Measurements from ENCODE around the gene MAPRE3.
A peak's percentile ranks its signal among the peaks of the same experiment; 100 is the strongest.

Gene MAPRE3

GRCh38 chr2:26964446-26965130, 5.8 kb upstream of the MAPRE3 start:
- Mint-ChIP-seq H3K36me3 (no peaks in the 10 kb centered on the region), H3K27me3 (peaks cover 28% of the 10 kb centered on the region), H3K9me3 (no peaks in the 10 kb centered on the region), H3K27ac (no peak overlapping the region), H3K4me3 (no peak overlapping the region), H3K4me1 (peaks cover 13% of the 10 kb centered on the region)
- ATAC-seq (ENCODE audit: low read depth) (no peak), DNase-seq (ENCODE audit: low spot score in 2 of 2) (no peak)

- Mint-ChIP-seq H3K36me3 (no peaks in the 10 kb centered on the region), H3K27me3 (peaks cover 21% of the 10 kb centered on the region), H3K27ac (peak overlapping the region; percentile 81), H3K4me3 (no peak overlapping the region), H3K9me3 (no peaks in the 10 kb centered on the region), H3K4me1 (peaks cover 11% of the 10 kb centered on the region)
- no peak for DNase-seq (ENCODE audit: low spot score in 2 of 2)
- ATAC-seq (ENCODE audit: low read depth) = no peak
Measured at GRCh38 chr2:26968001-26968400, 2.4 kb upstream of the MAPRE3 start.

- peaks cover 19% of the 10 kb centered on the region for H3K27me3 Mint-ChIP-seq
- H3K27ac Mint-ChIP-seq = peak overlapping the region; percentile 81
- no peak for ATAC-seq (ENCODE audit: low read depth)
- no peaks in the 10 kb centered on the region for H3K36me3 Mint-ChIP-seq
- H3K9me3 Mint-ChIP-seq = no peaks in the 10 kb centered on the region
- H3K4me3 Mint-ChIP-seq = peak overlapping the region; percentile 60
- H3K4me1 Mint-ChIP-seq = peaks cover 11% of the 10 kb centered on the region
- DNase-seq (ENCODE audit: low spot score in 2 of 2) = no peak
Measured at GRCh38 chr2:26969077-26969844, 1.2 kb upstream of the MAPRE3 start.

DNA sequence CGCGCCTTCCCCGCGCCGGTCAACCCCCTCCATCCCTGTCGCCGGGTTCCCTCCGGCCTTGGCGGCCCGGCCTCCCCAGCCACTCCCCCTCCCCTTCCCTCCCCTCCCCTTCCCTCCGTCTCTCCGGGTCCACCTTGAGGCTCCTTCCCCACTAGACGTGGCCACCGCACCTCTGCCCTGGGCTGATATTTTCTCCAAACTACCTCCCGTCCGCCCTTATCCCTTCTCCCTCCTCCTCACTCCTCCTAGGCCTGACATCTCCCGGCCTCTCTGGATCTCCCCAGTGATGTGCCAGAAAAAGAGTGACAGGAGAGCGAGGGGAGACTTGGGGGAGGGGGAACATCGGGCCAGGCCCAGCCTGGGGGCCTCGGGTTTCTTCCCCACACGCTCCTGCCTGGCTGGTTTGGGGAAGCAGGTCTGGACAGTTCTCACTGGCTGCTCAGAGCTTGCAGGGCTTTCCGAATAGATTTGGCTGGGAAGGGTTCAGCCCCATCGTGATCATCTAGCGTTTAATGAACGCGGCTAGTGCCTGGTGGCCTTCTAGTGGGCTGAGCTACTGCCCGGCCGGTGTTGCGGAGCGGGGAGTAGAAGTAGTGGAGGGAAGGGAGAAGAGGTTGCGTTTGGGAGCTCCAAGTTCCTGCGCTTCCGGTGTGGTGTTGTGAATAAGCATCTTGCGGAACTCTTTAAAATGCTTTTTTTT, 641 bp downstream of the MAPRE3 start:
- DNase-seq (ENCODE audit: low spot score in 2 of 2) (peak in 1 of 2 donors; percentile 11), ATAC-seq (ENCODE audit: low read depth) (peak; percentile 9)
- H3K27ac Mint-ChIP-seq = peak overlapping the region; percentile 89
- no peaks in the 10 kb centered on the region for H3K9me3 Mint-ChIP-seq
- H3K4me1 Mint-ChIP-seq = peaks cover 11% of the 10 kb centered on the region
- peaks cover 16% of the 10 kb centered on the region for H3K27me3 Mint-ChIP-seq
- no peaks in the 10 kb centered on the region for H3K36me3 Mint-ChIP-seq
- H3K4me3 Mint-ChIP-seq = peak overlapping the region; percentile 94

GRCh38 chr2:26971911-26972786, 1.7 kb downstream of the MAPRE3 start:
- ATAC-seq (ENCODE audit: low read depth) = no peak
- Mint-ChIP-seq H3K9me3 (no peaks in the 10 kb centered on the region), H3K4me1 (peaks cover 11% of the 10 kb centered on the region), H3K36me3 (no peaks in the 10 kb centered on the region), H3K27me3 (peaks cover 13% of the 10 kb centered on the region), H3K27ac (no peak overlapping the region), H3K4me3 (peak overlapping the region; percentile 94)
- DNase-seq (ENCODE audit: low spot score in 2 of 2) = no peak

DNA sequence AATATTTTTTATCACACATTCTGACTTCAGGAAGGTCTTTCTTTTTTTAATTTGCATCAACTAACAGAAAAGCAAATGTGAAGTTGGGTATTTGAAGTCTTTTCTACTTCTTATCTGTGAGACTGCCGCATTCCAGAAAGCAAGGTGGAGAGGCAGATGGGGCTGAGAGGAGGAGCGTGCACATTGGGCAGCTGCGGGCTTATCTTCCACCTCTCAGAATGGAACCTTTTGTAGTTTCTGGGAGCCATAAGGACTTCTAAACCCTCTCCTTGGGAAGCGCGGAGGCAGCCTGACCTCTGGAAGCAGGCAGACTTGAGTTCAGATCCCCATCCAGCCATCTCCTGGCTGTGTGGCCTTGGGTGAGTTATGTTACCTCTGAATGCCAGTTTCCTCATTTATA, 3.9 kb downstream of the MAPRE3 start:
- Mint-ChIP-seq H3K27ac (no peak overlapping the region), H3K4me3 (no peak overlapping the region), H3K9me3 (no peaks in the 10 kb centered on the region), H3K4me1 (peaks cover 8% of the 10 kb centered on the region), H3K27me3 (peaks cover 5% of the 10 kb centered on the region), H3K36me3 (no peaks in the 10 kb centered on the region)
- ATAC-seq (ENCODE audit: low read depth) = no peak
- DNase-seq (ENCODE audit: low spot score in 2 of 2) = no peak

DNA sequence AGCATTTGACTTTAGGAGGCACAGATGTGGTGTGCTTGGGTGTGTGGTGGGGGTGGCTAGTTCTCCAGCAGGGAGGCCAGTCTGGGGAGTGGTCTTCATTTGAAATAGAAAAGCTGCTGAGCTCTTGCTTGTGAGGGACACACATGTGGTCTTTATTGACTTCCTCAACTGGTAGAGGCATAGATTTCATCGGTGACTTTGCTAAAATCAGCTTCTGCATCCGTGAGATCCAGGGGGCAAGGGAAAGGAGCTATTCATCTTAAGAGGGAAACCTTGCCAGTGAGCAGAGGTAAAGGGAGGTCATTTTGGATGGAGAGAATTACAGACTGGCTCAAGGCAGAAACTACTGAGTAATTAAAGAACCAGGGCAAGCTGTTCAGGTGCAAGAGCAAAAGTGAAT, 4.7 kb downstream of the MAPRE3 start:
- no peak overlapping the region for H3K27ac Mint-ChIP-seq
- no peaks in the 10 kb centered on the region for H3K9me3 Mint-ChIP-seq
- no peak for ATAC-seq (ENCODE audit: low read depth)
- no peak for DNase-seq (ENCODE audit: low spot score in 2 of 2)
- peaks cover 5% of the 10 kb centered on the region for H3K4me1 Mint-ChIP-seq
- no peak overlapping the region for H3K4me3 Mint-ChIP-seq
- no peaks in the 10 kb centered on the region for H3K36me3 Mint-ChIP-seq
- H3K27me3 Mint-ChIP-seq = peaks cover 3% of the 10 kb centered on the region

- peaks cover 3% of the 10 kb centered on the region for H3K27me3 Mint-ChIP-seq
Measured at GRCh38 chr2:26975656-26976055, 5.2 kb downstream of the MAPRE3 start.

GRCh38 chr2:26976237-26976636, 5.8 kb downstream of the MAPRE3 start:
- Mint-ChIP-seq H3K9me3 (no peaks in the 10 kb centered on the region), H3K4me3 (no peak overlapping the region), H3K27me3 (peaks cover 3% of the 10 kb centered on the region), H3K27ac (no peak overlapping the region), H3K36me3 (no peaks in the 10 kb centered on the region), H3K4me1 (peaks cover 1% of the 10 kb centered on the region)
- no peak for DNase-seq (ENCODE audit: low spot score in 2 of 2)
- no peak for ATAC-seq (ENCODE audit: low read depth)

More at GRCh38 chr2:26975656-26976055, 5.2 kb downstream of the MAPRE3 start:
- DNase-seq (ENCODE audit: low spot score in 2 of 2) (no peak), ATAC-seq (ENCODE audit: low read depth) (no peak)
- Mint-ChIP-seq H3K4me3 (no peak overlapping the region), H3K4me1 (peaks cover 5% of the 10 kb centered on the region), H3K27ac (no peak overlapping the region), H3K9me3 (no peaks in the 10 kb centered on the region), H3K36me3 (no peaks in the 10 kb centered on the region)

GRCh38 chr2:26977012-26977411, 6.6 kb downstream of the MAPRE3 start:
- ATAC-seq (ENCODE audit: low read depth) = no peak
- Mint-ChIP-seq H3K27ac (no peak overlapping the region), H3K4me1 (peaks cover under 1% of the 10 kb centered on the region), H3K27me3 (peaks cover 3% of the 10 kb centered on the region), H3K9me3 (no peaks in the 10 kb centered on the region), H3K36me3 (no peaks in the 10 kb centered on the region), H3K4me3 (no peak overlapping the region)
- DNase-seq (ENCODE audit: low spot score in 2 of 2) = no peak

- no peak overlapping the region for H3K4me3 Mint-ChIP-seq
- no peaks in the 10 kb centered on the region for H3K9me3 Mint-ChIP-seq
- DNase-seq (ENCODE audit: low spot score in 2 of 2) (no peak), ATAC-seq (ENCODE audit: low read depth) (no peak)
- H3K27me3 Mint-ChIP-seq = peaks cover 2% of the 10 kb centered on the region
- H3K4me1 Mint-ChIP-seq = peaks cover 2% of the 10 kb centered on the region
- no peak overlapping the region for H3K27ac Mint-ChIP-seq
- H3K36me3 Mint-ChIP-seq = no peaks in the 10 kb centered on the region
Measured at GRCh38 chr2:26978061-26978596, 7.7 kb downstream of the MAPRE3 start.

GRCh38 chr2:26979741-26980140, 9.3 kb downstream of the MAPRE3 start:
- H3K36me3 Mint-ChIP-seq = peaks cover 2% of the 10 kb centered on the region
- H3K4me1 Mint-ChIP-seq = peaks cover 2% of the 10 kb centered on the region

GRCh38 chr2:26980971-26981370, 10.5 kb downstream of the MAPRE3 start:
- Mint-ChIP-seq H3K4me1 (peaks cover 2% of the 10 kb centered on the region), H3K4me3 (no peak overlapping the region), H3K27ac (no peak overlapping the region), H3K27me3 (no peaks in the 10 kb centered on the region), H3K9me3 (no peaks in the 10 kb centered on the region), H3K36me3 (peaks cover 2% of the 10 kb centered on the region)
- no peak for DNase-seq (ENCODE audit: low spot score in 2 of 2)
- no peak for ATAC-seq (ENCODE audit: low read depth)

More at GRCh38 chr2:26979741-26980140, 9.3 kb downstream of the MAPRE3 start:
- Mint-ChIP-seq H3K27ac (no peak overlapping the region), H3K4me3 (no peak overlapping the region), H3K27me3 (peaks cover 1% of the 10 kb centered on the region), H3K9me3 (no peaks in the 10 kb centered on the region)
- DNase-seq (ENCODE audit: low spot score in 2 of 2) (no peak), ATAC-seq (ENCODE audit: low read depth) (no peak)

All from memory B cell (primary cell).